ENCODE measurements around the gene AGT.

- TF ChIP-seq, protein P1, sequence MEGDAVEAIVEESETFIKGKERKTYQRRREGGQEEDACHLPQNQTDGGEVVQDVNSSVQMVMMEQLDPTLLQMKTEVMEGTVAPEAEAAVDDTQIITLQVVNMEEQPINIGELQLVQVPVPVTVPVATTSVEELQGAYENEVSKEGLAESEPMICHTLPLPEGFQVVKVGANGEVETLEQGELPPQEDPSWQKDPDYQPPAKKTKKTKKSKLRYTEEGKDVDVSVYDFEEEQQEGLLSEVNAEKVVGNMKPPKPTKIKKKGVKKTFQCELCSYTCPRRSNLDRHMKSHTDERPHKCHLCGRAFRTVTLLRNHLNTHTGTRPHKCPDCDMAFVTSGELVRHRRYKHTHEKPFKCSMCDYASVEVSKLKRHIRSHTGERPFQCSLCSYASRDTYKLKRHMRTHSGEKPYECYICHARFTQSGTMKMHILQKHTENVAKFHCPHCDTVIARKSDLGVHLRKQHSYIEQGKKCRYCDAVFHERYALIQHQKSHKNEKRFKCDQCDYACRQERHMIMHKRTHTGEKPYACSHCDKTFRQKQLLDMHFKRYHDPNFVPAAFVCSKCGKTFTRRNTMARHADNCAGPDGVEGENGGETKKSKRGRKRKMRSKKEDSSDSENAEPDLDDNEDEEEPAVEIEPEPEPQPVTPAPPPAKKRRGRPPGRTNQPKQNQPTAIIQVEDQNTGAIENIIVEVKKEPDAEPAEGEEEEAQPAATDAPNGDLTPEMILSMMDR (IDR thresholded peaks at IDR 0.05; ENCODE audit: borderline replicate concordance, extremely low read depth, low read length, poor library complexity, severe bottlenecking), result no peak
- TF ChIP-seq EZH2 (IDR thresholded peaks at IDR 0.05; ENCODE audit: borderline replicate concordance, low read depth, low read length, severe bottlenecking), result no peak
These were observed 10.1 kb downstream of the AGT start for GRCh38 chr1:230703679-230704385.

Data from DND-41 (cell line).